T-cell (primary cell): Measurements from ENCODE around the gene PRIM2. TPM values are rescaled to one million over a fixed set of nuclear protein-coding genes. Genes with fewer than 3 reads are reported as not detected.

Experiments
- ATAC-seq, 4 experiments: fragments of 200-7000 bp in 3 of 4; fragments of 150-1000 bp in 1 of 4; cut with Tn5 transposase; replicated peaks in 1 of 4; 1 replicate in 3 of 4; 2 replicates in 1 of 4; pipeline ENCODE4 v1.10.0; 2021; ENCODE audit warnings: moderate library complexity in 3 of 4, mild to moderate bottlenecking in 2 of 4, moderate number of reproducible peaks in 1 of 4
- CTCF ChIA-PET, 2 donors: fragments of 300-600 bp; sonication (Branson Sonifier 250); formaldehyde crosslinking; loops; one replicate each; lab custom pipeline; 2022; ENCODE audit warnings: antibody characterized with exemption in 2 of 2; lab: Charles Lee
- POLR2A ChIA-PET, 2 donors: fragments of 300-600 bp; sonication (Branson Sonifier 250); formaldehyde crosslinking; loops; one replicate each; lab custom pipeline; 2022; ENCODE audit warnings: antibody characterized with exemption in 2 of 2; lab: Charles Lee
- DNase-seq, 35 experiments: peaks; one replicate each; pipeline versions ENCODE4 v3.0.0 to v3.0.0-alpha.2; 2013 to 2023
- H3K27ac ChIP-seq: one replicate; pipeline ENCODE4 v1.5.1; 2013; ENCODE audit warnings: low read length
- H3K27me3 ChIP-seq, 2 experiments: replicated peaks in 1 of 2; 1 replicate in 1 of 2; 2 replicates in 1 of 2; pipeline versions ENCODE4 v1.6.1 to v1.7.0; 2013; ENCODE audit warnings: low read length in 1 of 2, mixed read lengths in 1 of 2; ENCODE audit not compliant: control insufficient read depth in 2 of 2, insufficient read depth in 2 of 2; ENCODE audit errors: extremely low read depth in 1 of 2
- H3K36me3 ChIP-seq, 2 donors: 1 replicate in 1 of 2; 2 replicates in 1 of 2; pipeline versions ENCODE4 v1.6.1 to v1.7.0; 2013; ENCODE audit warnings: low read length in 1 of 2; ENCODE audit not compliant: control insufficient read depth in 2 of 2, insufficient read depth in 1 of 2; ENCODE audit errors: extremely low read depth in 1 of 2
- H3K4me1 ChIP-seq, 2 experiments: 1 replicate in 1 of 2; 2 replicates in 1 of 2; pipeline versions ENCODE4 v1.6.1 to v1.7.0; 2013; ENCODE audit warnings: low read length in 2 of 2, mixed read lengths in 1 of 2; ENCODE audit not compliant: insufficient read depth in 2 of 2, control insufficient read depth in 1 of 2; ENCODE audit errors: extremely low read depth in 1 of 2
- H3K4me3 ChIP-seq, 2 donors: 1 replicate in 1 of 2; 2 replicates in 1 of 2; pipeline versions ENCODE4 v1.5.1 to v1.7.0; 2013; ENCODE audit warnings: mild to moderate bottlenecking in 2 of 2, low read length in 1 of 2, moderate library complexity in 1 of 2; ENCODE audit not compliant: control insufficient read depth in 1 of 2; ENCODE audit errors: extremely low read depth in 1 of 2
- H3K9me3 ChIP-seq: 2 replicates; pipeline ENCODE4 v1.7.0; 2013
- H3K27ac Mint-ChIP-seq, 2 donors: one replicate each; pipeline ENCODE4 v1.8.0; 2020 to 2021; ENCODE audit warnings: mild to moderate bottlenecking in 2 of 2, mixed read lengths in 2 of 2
- H3K27me3 Mint-ChIP-seq, 2 donors: one replicate each; pipeline ENCODE4 v1.8.0; 2021 to 2022; ENCODE audit warnings: mixed read lengths in 2 of 2
- H3K36me3 Mint-ChIP-seq: one replicate; pipeline ENCODE4 v1.8.0; 2021; ENCODE audit warnings: mixed read lengths
- H3K4me1 Mint-ChIP-seq, 3 donors: one replicate each; pipeline ENCODE4 v1.8.0; 2020 to 2022; ENCODE audit warnings: mixed read lengths in 3 of 3, mild to moderate bottlenecking in 1 of 3
- H3K4me3 Mint-ChIP-seq, 3 donors: one replicate each; pipeline ENCODE4 v1.8.0; 2020 to 2022; ENCODE audit warnings: mild to moderate bottlenecking in 3 of 3, mixed read lengths in 3 of 3, moderate library complexity in 3 of 3
- H3K9me3 Mint-ChIP-seq, 3 donors: one replicate each; pipeline ENCODE4 v1.8.0; 2020 to 2022; ENCODE audit warnings: mixed read lengths in 3 of 3
- WGBS: methylation state at CpG from one replicate; pipeline ENCODE4 v1.1.5; 2013; ENCODE audit warnings: missing lambda C conversion rate; ENCODE audit not compliant: insufficient coverage; 5-methylcytosine and 5-hydroxymethylcytosine counted together
- total RNA-seq, 35 experiments: library from RNA in 6 of 35; stranded (reverse) in 6 of 35; fragments of 120-200 nt in 1 of 35; gene quantifications; one replicate each; pipeline versions ENCODE4 v1.2.1 to v1.2.4 and lab custom pipeline; 2013 to 2026

Gene PRIM2
- total RNA-seq, 5 donors from 2014 or later (not counting 1 experiment from before 2014, with no cell fraction given): 11.5 to 17.9 (median 12.0) TPM

GRCh38 chr6:57297505-57297904, 19.9 kb upstream of the PRIM2 start:
- Mint-ChIP-seq H3K36me3 (no peaks in the 10 kb centered on the region), H3K27me3 (no peaks in the 10 kb centered on the region), H3K4me1 (no peaks in the 10 kb centered on the region), H3K27ac (no peak overlapping the region), H3K4me3 (no peak overlapping the region), H3K9me3 (no peaks in the 10 kb centered on the region)
- no peak overlapping the region for H3K4me3 ChIP-seq
- H3K4me1 ChIP-seq: no peaks in the 10 kb centered on the region
- ChIA-PET CTCF (no interaction called here), POLR2A (interaction anchor here in 1 of 2 donors (0.6 kb wide), 1 partner anchor 881 kb away, joined by 3 read pairs; no protein-coding TSS in a partner anchor)
- H3K27me3 ChIP-seq: peaks cover 0 to 6% of the 10 kb centered on the region in 2 experiments
- DNase-seq (no peak), ATAC-seq (no peak)
- H3K27ac ChIP-seq: no peak overlapping the region
- WGBS: 40% methylated on average over 1 of the region's 1 CpG
- H3K36me3 ChIP-seq: no peaks in the 10 kb centered on the region
- no peaks in the 10 kb centered on the region for H3K9me3 ChIP-seq

DNA sequence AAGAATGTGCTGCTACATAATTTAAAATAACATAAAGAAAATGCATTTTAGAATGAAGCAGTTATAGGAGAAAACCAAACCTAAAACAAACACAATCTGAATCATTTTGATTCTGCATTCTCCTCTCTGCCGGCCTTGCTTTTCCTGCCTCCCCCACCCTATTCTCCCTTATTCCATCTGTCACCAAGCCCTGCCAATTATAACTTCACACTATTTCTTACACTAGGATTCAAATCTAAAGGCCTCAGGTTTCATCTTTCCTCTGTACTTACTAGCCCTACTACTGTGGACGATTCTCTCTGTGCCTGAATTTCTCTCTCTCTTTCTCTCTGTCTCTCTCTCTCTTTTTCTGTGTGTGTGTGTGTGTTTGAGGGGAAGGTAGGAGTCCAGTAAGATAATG, 18.7 kb upstream of the PRIM2 start:
- Histone ChIP-seq H3K27ac (no peak overlapping the region), H3K27me3 (peaks cover 0 to 8% of the 10 kb centered on the region in 2 experiments), H3K4me1 (no peaks in the 10 kb centered on the region), H3K9me3 (no peaks in the 10 kb centered on the region), H3K36me3 (no peaks in the 10 kb centered on the region), H3K4me3 (no peak overlapping the region)
- Mint-ChIP-seq H3K27me3 (no peaks in the 10 kb centered on the region), H3K27ac (no peak overlapping the region), H3K4me1 (no peaks in the 10 kb centered on the region), H3K36me3 (no peaks in the 10 kb centered on the region), H3K4me3 (no peak overlapping the region), H3K9me3 (no peaks in the 10 kb centered on the region)
- ATAC-seq (no peak), DNase-seq (no peak)
- POLR2A ChIA-PET: no interaction called here
- 92% methylated on average over 1 of the region's 2 CpGs for WGBS
- CTCF ChIA-PET: no interaction called here

DNA sequence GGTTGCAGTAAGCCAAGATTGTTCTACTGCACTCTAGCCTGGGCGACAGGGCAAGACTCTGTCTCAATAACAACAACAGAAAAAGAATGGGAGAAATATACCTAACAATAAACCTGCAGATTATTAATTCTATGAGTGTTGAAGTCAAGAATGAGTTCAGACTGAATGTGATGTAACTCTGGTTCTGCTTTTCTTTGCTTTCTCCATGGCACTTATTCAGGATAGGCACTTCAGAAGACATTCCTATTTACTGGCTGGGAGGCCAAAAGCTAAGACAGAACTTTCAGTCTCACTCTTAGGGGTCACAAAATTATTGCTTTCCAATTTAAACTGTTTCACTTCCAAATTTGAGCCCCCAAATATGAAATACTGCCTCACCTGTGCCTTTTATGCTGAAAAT, 15.7 kb upstream of the PRIM2 start:
- no peak overlapping the region for H3K4me3 Mint-ChIP-seq
- ChIA-PET POLR2A (no interaction called here), CTCF (interaction anchor here in 1 of 2 donors (0.6 kb wide), 1 partner anchor 379 kb away, joined by 3 read pairs; no protein-coding TSS in a partner anchor)
- H3K27ac ChIP-seq: no peak overlapping the region
- no peak overlapping the region for H3K4me3 ChIP-seq
- H3K9me3 ChIP-seq: no peaks in the 10 kb centered on the region
- DNase-seq: no peak
- H3K27me3 ChIP-seq: peaks cover 0 to 4% of the 10 kb centered on the region in 2 experiments
- no peaks in the 10 kb centered on the region for H3K9me3 Mint-ChIP-seq
- H3K4me1 Mint-ChIP-seq: no peaks in the 10 kb centered on the region
- H3K4me1 ChIP-seq: no peaks in the 10 kb centered on the region
- H3K36me3 ChIP-seq: no peaks in the 10 kb centered on the region
- no peak overlapping the region for H3K27ac Mint-ChIP-seq
- WGBS: no CpG with 5 or more reads among the region's 1 CpG
- no peaks in the 10 kb centered on the region for H3K36me3 Mint-ChIP-seq
- peaks cover 8% of the 10 kb centered on the region in 2 donors for H3K27me3 Mint-ChIP-seq
- ATAC-seq: no peak

DNA sequence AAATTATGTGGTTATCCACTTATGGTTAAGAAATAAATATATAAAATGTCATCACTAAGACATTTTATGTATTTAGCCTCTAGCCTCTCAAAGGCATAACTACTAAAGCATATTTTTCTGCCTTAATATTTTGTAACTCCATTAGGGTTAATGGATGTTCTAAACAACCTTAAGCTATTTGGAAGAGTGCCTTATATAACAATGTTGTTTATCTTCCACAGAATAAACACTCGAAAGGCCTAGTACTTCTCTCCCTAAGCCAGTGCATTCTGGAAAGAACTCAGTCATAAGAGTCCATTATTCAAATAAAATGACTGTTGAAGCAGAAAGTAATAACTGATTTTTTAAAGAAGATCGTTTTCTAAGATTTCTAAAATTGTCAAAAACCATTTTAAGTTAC, 15.0 kb upstream of the PRIM2 start:
- H3K27me3 Mint-ChIP-seq: peaks cover 10% of the 10 kb centered on the region in 2 donors
- Histone ChIP-seq H3K4me1 (no peaks in the 10 kb centered on the region), H3K9me3 (no peaks in the 10 kb centered on the region), H3K27ac (no peak overlapping the region), H3K36me3 (no peaks in the 10 kb centered on the region), H3K4me3 (no peak overlapping the region), H3K27me3 (peaks cover 0 to 4% of the 10 kb centered on the region in 2 experiments)
- no peaks in the 10 kb centered on the region for H3K9me3 Mint-ChIP-seq
- ChIA-PET CTCF (interaction anchor here in 1 of 2 donors (0.5 kb wide), 1 partner anchor 100 kb away, joined by 4 read pairs; no protein-coding TSS in a partner anchor), POLR2A (no interaction called here)
- H3K27ac Mint-ChIP-seq: no peak overlapping the region
- no peak for DNase-seq
- no peaks in the 10 kb centered on the region for H3K36me3 Mint-ChIP-seq
- H3K4me1 Mint-ChIP-seq: no peaks in the 10 kb centered on the region
- H3K4me3 Mint-ChIP-seq: no peak overlapping the region
- WGBS: no CpG with 5 or more reads among the region's 2 CpGs
- no peak for ATAC-seq

DNA sequence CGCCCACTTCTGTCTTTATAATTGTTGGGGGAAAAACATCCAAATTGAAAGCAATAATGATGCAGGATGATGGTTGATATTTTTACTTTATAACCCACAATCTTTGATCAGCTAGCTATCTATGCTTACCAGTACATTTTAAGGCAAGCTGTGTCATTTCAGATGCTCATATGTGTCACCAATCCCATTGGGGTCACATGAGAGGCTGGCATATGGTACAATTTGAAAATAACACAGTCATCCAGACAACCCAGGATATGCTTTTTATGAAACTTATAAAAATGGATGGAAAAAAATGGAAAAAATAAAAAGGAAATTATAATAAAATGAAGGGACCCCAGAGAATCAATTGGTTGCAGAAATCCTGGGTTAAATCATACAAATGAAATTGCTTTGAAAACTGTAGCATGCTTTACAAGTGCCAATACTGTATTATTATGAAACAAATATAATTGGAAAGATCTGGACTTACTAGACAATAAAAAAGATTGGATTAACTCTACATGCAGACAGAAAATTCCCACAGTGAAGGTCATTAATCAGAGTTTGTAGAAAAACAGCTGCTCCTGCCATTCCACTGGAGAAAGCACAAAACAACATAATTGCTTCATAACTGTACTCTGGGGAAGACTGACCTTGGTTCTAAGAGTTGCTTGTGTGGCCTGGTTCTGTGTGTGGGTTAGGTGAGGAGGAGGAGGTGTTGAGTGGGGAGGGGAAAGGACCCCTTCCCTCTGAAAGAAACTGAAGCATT, 13.3 kb upstream of the PRIM2 start:
- CTCF ChIA-PET: no interaction called here
- H3K4me1 Mint-ChIP-seq: no peaks in the 10 kb centered on the region
- no peak overlapping the region for H3K27ac Mint-ChIP-seq
- no peaks in the 10 kb centered on the region for H3K36me3 Mint-ChIP-seq
- Histone ChIP-seq H3K9me3 (no peaks in the 10 kb centered on the region), H3K4me1 (no peaks in the 10 kb centered on the region), H3K36me3 (no peaks in the 10 kb centered on the region), H3K27me3 (peaks cover 0 to 7% of the 10 kb centered on the region in 2 experiments), H3K4me3 (no peak overlapping the region), H3K27ac (no peak overlapping the region)
- ATAC-seq (no peak), DNase-seq (no peak)
- no CpG with 5 or more reads among the region's 1 CpG for WGBS
- peaks cover 13 to 14% of the 10 kb centered on the region in 2 donors for H3K27me3 Mint-ChIP-seq
- POLR2A ChIA-PET: no interaction called here
- no peak overlapping the region for H3K4me3 Mint-ChIP-seq
- no peaks in the 10 kb centered on the region for H3K9me3 Mint-ChIP-seq

DNA sequence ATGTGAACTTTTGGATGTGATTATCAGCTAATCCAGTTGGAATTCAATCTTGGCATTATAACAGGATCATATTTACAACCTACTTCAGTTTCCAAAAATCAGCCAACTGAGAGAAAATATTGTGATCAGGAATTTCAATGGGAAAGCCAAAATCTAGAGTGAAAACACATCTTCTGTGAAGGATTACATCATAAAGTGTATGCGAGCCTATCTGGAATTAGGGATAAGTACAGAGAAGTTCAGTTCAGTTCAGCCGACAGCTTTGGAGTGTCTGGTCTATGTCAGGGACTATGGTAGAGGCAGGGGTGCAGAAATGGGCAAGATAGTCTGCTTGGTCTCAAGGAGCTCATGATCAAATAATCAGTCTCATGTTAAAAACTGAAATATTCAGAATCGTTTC, 12.3 kb upstream of the PRIM2 start:
- WGBS: 100% methylated on average over 1 of the region's 3 CpGs
- H3K27me3 Mint-ChIP-seq: peaks cover 14 to 15% of the 10 kb centered on the region in 2 donors
- DNase-seq (no peak), ATAC-seq (no peak)
- Histone ChIP-seq H3K27me3 (peaks cover 0 to 7% of the 10 kb centered on the region in 2 experiments), H3K36me3 (no peaks in the 10 kb centered on the region), H3K4me1 (no peaks in the 10 kb centered on the region), H3K27ac (no peak overlapping the region), H3K4me3 (no peak overlapping the region), H3K9me3 (no peaks in the 10 kb centered on the region)
- no peaks in the 10 kb centered on the region for H3K9me3 Mint-ChIP-seq
- H3K27ac Mint-ChIP-seq: no peak overlapping the region
- CTCF ChIA-PET: interaction anchor here in 1 of 2 donors (1.3 kb wide), 1 partner anchor 400 kb away, joined by 3 read pairs; no protein-coding TSS in a partner anchor
- POLR2A ChIA-PET: interaction anchor here in 1 of 2 donors (0.6 kb wide), 1 partner anchor 88 kb away, joined by 4 read pairs; no protein-coding TSS in a partner anchor
- H3K4me3 Mint-ChIP-seq: no peak overlapping the region
- no peaks in the 10 kb centered on the region for H3K4me1 Mint-ChIP-seq
- H3K36me3 Mint-ChIP-seq: no peaks in the 10 kb centered on the region
